ENCODE results near the gene DNAH8. TPM values are rescaled to one million over a fixed set of nuclear protein-coding genes. Genes with fewer than 3 reads are reported as not detected.

Gene DNAH8
- total RNA-seq, 1 experiment from 2014 or later = 0.05 TPM

DNA sequence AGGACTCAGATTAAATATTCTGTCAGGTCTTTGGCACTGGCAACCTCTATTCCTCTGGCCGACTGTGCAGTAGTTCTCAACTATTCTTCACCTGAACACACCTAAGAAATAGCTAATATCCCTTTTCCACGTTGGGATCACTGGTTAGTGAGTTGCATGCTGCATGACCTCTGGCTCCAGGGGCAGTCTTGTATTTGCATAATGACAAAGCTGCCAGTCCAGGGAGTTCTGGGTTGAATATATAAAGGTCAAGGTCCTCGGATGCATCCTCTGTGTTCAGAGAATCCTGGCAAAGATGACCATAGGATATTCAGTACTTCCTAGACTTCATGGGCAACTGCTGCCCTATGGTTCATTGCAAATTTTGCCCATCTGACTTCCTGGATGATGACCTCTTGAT, 131.2 kb downstream of the DNAH8 start:
- intact Hi-C loops (cut with micrococcal nuclease; ENCODE audit: unreplicated experiment) = no loop called here
- TF ChIP-seq, protein P1, sequence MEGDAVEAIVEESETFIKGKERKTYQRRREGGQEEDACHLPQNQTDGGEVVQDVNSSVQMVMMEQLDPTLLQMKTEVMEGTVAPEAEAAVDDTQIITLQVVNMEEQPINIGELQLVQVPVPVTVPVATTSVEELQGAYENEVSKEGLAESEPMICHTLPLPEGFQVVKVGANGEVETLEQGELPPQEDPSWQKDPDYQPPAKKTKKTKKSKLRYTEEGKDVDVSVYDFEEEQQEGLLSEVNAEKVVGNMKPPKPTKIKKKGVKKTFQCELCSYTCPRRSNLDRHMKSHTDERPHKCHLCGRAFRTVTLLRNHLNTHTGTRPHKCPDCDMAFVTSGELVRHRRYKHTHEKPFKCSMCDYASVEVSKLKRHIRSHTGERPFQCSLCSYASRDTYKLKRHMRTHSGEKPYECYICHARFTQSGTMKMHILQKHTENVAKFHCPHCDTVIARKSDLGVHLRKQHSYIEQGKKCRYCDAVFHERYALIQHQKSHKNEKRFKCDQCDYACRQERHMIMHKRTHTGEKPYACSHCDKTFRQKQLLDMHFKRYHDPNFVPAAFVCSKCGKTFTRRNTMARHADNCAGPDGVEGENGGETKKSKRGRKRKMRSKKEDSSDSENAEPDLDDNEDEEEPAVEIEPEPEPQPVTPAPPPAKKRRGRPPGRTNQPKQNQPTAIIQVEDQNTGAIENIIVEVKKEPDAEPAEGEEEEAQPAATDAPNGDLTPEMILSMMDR (IDR thresholded peaks at IDR 0.05; ENCODE audit: unreplicated experiment) = no peak
- H3K36me3 Mint-ChIP-seq (ENCODE audit: insufficient read depth, unreplicated experiment) = no peaks in the 10 kb centered on the region
- H3K9me3 Mint-ChIP-seq (ENCODE audit: low read depth, unreplicated experiment) = no peaks in the 10 kb centered on the region
- H3K27ac Mint-ChIP-seq (ENCODE audit: unreplicated experiment) = no peak overlapping the region
- CTCF ChIA-PET = no interaction called here
- no peak overlapping the region for H3K4me3 Mint-ChIP-seq (ENCODE audit: low read depth, unreplicated experiment)
- peaks cover 12% of the 10 kb centered on the region for H3K27me3 Mint-ChIP-seq (ENCODE audit: unreplicated experiment)
- no peaks in the 10 kb centered on the region for H3K4me1 Mint-ChIP-seq (ENCODE audit: low read depth, unreplicated experiment)
- DNase-seq = no peak
- no TSS peak for BruUV-seq (replicated peaks)

DNA sequence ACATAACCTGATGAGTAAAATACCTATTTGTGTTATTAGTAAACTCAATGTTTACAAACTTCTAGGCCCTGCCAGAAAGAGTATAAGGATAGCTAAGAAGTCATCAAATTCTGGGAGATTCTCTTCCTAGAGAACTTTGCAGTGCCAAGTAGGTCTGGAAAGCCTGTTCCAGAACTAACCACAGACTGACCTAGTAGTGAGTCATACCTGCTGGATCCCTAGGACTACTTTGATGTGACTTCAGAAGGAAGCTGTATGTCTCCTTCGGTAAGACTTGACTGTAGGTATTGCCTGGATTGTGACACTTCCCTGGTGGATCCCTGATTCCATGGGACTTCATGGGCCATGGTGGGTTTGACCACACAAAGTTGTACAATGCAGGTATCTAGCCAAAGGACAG, 131.7 kb downstream of the DNAH8 start:
- DNase-seq = no peak
- CTCF ChIA-PET = no interaction called here
- TF ChIP-seq, protein P1 (IDR thresholded peaks at IDR 0.05; ENCODE audit: unreplicated experiment) = no peak
- H3K9me3 Mint-ChIP-seq (ENCODE audit: low read depth, unreplicated experiment) = no peaks in the 10 kb centered on the region
- BruUV-seq (replicated peaks) = no TSS peak
- H3K36me3 Mint-ChIP-seq (ENCODE audit: insufficient read depth, unreplicated experiment) = no peaks in the 10 kb centered on the region
- peaks cover 12% of the 10 kb centered on the region for H3K27me3 Mint-ChIP-seq (ENCODE audit: unreplicated experiment)
- H3K4me1 Mint-ChIP-seq (ENCODE audit: low read depth, unreplicated experiment) = no peaks in the 10 kb centered on the region
- no peak overlapping the region for H3K27ac Mint-ChIP-seq (ENCODE audit: unreplicated experiment)
- intact Hi-C loops (cut with micrococcal nuclease; ENCODE audit: unreplicated experiment) = no loop called here
- H3K4me3 Mint-ChIP-seq (ENCODE audit: low read depth, unreplicated experiment) = no peak overlapping the region

DNA sequence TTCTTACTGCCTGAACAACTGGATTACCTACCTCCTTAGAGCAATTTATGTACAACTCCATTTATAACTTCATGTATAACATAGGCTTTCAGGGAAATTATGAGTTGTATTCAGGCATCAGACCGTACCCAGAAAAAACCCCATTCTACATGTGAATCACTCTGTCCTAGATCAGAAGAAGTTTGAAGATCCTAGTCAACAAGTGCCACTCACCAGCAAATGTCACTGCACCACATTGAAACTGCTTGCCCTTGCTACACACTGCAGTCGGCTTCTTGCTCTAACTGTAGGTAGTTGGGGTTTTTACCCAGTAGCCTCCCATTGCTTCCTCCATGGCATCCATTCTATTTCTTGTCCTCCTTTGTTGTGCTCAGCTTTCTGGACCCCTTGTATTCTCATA, 132.4 kb downstream of the DNAH8 start:
- Mint-ChIP-seq H3K4me3 (ENCODE audit: low read depth, unreplicated experiment) (no peak overlapping the region), H3K4me1 (ENCODE audit: low read depth, unreplicated experiment) (no peaks in the 10 kb centered on the region), H3K9me3 (ENCODE audit: low read depth, unreplicated experiment) (no peaks in the 10 kb centered on the region), H3K27ac (ENCODE audit: unreplicated experiment) (no peak overlapping the region), H3K27me3 (ENCODE audit: unreplicated experiment) (peaks cover 12% of the 10 kb centered on the region), H3K36me3 (ENCODE audit: insufficient read depth, unreplicated experiment) (no peaks in the 10 kb centered on the region)
- TF ChIP-seq, protein P1 (IDR thresholded peaks at IDR 0.05; ENCODE audit: unreplicated experiment) = no peak
- no peak for DNase-seq
- CTCF ChIA-PET = no interaction called here
- intact Hi-C loops (cut with micrococcal nuclease; ENCODE audit: unreplicated experiment) = no loop called here
- BruUV-seq (replicated peaks) = no TSS peak

GRCh38 chr6:38848760-38849159, 133.6 kb downstream of the DNAH8 start:
- CTCF ChIA-PET = no interaction called here
- no peak overlapping the region for H3K27ac Mint-ChIP-seq (ENCODE audit: unreplicated experiment)
- H3K27me3 Mint-ChIP-seq (ENCODE audit: unreplicated experiment) = peaks cover 12% of the 10 kb centered on the region
- H3K36me3 Mint-ChIP-seq (ENCODE audit: insufficient read depth, unreplicated experiment) = no peaks in the 10 kb centered on the region
- H3K4me1 Mint-ChIP-seq (ENCODE audit: low read depth, unreplicated experiment) = no peaks in the 10 kb centered on the region
- DNase-seq = no peak
- TF ChIP-seq, protein P1 (IDR thresholded peaks at IDR 0.05; ENCODE audit: unreplicated experiment) = no peak
- no peaks in the 10 kb centered on the region for H3K9me3 Mint-ChIP-seq (ENCODE audit: low read depth, unreplicated experiment)
- no TSS peak for BruUV-seq (replicated peaks)
- H3K4me3 Mint-ChIP-seq (ENCODE audit: low read depth, unreplicated experiment) = no peak overlapping the region
- intact Hi-C loops (cut with micrococcal nuclease; ENCODE audit: unreplicated experiment) = no loop called here

GRCh38 chr6:38852215-38852614, 137.1 kb downstream of the DNAH8 start:
- TF ChIP-seq, protein P1 (IDR thresholded peaks at IDR 0.05; ENCODE audit: unreplicated experiment) = no peak
- DNase-seq = no peak
- Mint-ChIP-seq H3K36me3 (ENCODE audit: insufficient read depth, unreplicated experiment) (no peaks in the 10 kb centered on the region), H3K4me3 (ENCODE audit: low read depth, unreplicated experiment) (no peak overlapping the region), H3K9me3 (ENCODE audit: low read depth, unreplicated experiment) (no peaks in the 10 kb centered on the region), H3K27ac (ENCODE audit: unreplicated experiment) (no peak overlapping the region), H3K27me3 (ENCODE audit: unreplicated experiment) (peaks cover 30% of the 10 kb centered on the region), H3K4me1 (ENCODE audit: low read depth, unreplicated experiment) (no peaks in the 10 kb centered on the region)
- CTCF ChIA-PET = no interaction called here
- no TSS peak for BruUV-seq (replicated peaks)
- intact Hi-C loops (cut with micrococcal nuclease; ENCODE audit: unreplicated experiment) = no loop called here
